Myocyte (in vitro differentiated cells): Measurements from ENCODE around the gene DYNLT1. TPM values are rescaled to one million over a fixed set of nuclear protein-coding genes. Genes with fewer than 3 reads are reported as not detected.
A peak's percentile ranks its signal among the peaks of the same experiment; 100 is the strongest.
"Not testable (repeated sequence)": the region's sequence is repeated elsewhere in the genome, so short reads cannot be mapped to it uniquely, and the experiment has no call there.

Experiments used
- DNase-seq: peaks from one replicate; pipeline ENCODE4 v3.0.0-alpha.2; 2012; ENCODE audit warnings: low read depth
- total RNA-seq: library from RNA; depleted of rRNA; stranded (reverse); fragments of >200 nt; gene quantifications from 2 replicates; pipeline ENCODE4 v1.2.3, GENCODE V29; 2014

Gene DYNLT1
- total RNA-seq, 1 donor from 2014 or later, result 57.3 TPM

DNA sequence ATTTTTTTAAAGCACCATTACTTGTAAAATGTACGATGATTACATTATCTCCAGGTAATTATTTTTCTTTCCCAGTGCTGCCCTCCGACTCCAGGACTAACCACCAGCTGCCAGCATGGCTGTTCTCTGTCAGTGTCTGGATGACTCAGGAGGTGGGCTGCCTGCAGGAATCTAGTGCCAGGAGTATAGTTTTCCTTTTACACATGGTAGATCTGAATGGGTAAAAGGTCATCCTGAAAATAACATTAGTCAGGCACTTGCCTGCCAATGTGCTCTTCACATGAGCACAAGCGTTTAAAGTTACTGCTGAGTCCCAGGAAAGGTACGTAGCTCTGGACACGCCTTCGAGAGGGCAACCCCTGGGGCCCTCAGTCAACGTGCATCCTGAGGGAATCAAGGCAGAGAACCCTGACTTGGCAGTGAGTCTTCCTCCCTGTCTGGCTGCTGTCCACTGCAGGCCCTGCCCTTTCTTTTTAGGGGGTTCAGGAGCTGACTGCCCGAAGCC is 2.4 kb downstream of the DYNLT1 start:
- peak; percentile 75 for DNase-seq

DNA sequence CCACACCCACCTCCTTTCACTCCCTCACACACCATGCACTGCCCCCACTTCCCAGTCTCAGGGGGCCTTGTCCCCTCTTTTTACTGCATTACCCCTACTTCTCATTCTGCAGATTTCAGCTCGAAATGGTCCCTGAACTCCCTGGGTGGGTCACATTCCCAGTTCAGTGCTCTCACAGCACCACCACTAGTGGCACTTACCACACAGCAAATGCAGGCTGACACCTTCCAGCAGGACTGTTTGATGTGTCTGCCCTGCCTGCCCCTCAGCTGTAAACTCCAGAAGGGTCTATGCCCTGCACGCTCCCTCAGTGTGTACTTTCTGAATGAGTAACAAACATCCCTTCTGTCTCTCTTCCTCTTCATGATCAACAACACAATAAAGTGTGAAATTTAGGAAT is 4.0 kb downstream of the DYNLT1 start:
- DNase-seq, result no peak

GRCh38 chr6:158639056-158639455 is 5.5 kb downstream of the DYNLT1 start:
- no peak for DNase-seq

- DNase-seq, result peak; percentile 22
These were observed 6.2 kb downstream of the DYNLT1 start for GRCh38 chr6:158638324-158638854.

DNA sequence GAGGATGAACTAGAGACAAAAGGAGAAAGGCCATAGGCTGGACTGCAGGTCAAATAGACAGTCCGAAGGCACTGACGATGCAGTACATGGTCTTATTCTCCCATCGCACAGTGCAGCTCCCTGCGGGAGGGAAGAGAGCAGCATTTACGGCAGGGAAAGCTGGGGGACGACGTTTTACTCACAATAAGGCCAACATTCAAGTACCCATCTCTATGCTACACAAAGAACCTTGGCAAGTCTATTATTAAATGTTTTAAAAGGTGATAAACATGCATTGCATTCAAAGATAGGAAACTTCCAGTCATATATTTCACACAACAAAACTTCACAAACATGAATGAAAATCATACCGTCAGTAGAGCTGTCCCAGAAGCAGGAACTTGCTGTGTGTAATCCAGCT is 7.8 kb downstream of the DYNLT1 start:
- DNase-seq, result no peak

GRCh38 chr6:158635427-158636073 is 9.0 kb downstream of the DYNLT1 start:
- DNase-seq, result no peak

DNA sequence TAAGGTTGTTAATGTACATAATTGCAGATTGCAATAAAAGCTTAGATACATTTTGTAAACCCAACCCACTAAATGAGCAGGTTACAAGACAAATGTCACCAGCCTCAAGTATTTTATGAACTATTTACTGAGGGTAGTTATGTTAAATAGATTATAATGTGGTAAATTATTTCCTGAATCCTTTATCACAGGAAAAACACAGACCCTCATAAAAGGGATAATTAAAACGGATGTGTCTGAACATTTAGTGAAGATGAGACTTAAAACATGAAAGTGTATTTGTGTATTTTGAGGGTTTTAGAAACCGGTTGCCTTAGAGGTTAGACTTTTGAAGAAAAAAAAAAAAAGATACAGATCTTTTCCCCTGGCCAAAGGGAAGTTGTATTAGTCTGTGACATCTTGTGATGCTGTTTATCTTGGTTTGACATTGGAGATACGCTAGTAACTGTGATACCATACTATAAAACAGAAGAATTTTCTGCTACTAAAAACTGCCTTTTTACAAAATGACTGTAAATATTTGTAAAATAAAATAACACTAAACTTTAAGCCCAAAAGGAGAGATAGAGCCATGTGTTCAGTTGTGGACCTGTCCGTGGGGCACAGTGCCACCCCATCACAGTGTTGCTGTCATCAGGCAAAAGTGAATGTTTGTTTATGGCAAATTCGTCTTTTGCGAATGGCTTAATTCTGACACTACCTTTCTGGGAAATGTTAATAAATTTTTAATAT is 9.7 kb downstream of the DYNLT1 start:
- no peak for DNase-seq

GRCh38 chr6:158633127-158633526 is 11.4 kb downstream of the DYNLT1 start:
- DNase-seq, result no peak

- not testable (repeated sequence) for DNase-seq
These were observed 11.9 kb downstream of the DYNLT1 start for GRCh38 chr6:158632538-158633119.

DNA sequence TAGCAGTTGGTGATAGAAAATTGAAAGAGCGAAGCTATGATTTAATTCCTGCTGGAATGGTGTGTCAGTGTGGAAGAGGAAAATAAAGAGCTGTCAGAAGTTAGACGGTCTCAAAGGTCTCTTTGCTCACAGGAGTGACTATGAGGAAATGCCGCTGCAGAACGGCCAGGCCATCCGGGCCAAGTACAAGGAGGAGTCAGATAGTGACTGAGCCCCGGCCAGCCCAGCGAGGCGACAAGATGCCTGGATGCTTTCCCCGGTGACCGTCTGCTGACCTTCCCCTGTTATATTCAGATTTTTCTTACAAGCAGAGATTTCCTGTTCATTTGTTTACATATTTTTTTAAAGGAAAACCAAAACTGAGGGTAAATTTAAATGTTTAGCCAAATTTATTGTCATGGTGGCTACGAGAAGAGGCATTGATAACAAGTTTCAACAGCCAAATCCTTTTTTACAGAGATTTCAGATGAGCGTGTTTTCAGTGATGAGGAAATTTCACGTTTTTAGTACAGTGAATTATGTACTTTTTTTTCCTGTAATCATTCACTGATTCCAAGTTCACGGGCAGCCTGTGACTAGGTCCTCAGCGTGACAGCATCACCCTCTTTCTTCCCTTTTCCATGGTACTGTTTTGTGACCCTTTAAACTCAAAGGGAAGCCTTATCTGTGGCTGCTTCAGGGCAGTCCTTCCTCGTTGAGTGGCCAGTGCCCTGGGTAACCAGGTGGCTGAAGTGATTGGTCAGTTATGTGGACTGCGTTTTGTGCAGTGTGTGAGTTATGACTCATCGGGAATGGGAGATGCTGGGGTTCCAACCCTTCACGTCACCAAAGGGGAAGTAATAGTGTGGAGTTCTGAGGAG is 12.6 kb downstream of the DYNLT1 start:
- peak; percentile 77 for DNase-seq

GRCh38 chr6:158630938-158631616 is 13.5 kb downstream of the DYNLT1 start:
- DNase-seq, result peak; percentile 55

GRCh38 chr6:158629367-158630221 is 14.9 kb downstream of the DYNLT1 start:
- peak; percentile 38 for DNase-seq

GRCh38 chr6:158628542-158628941 is 16.0 kb downstream of the DYNLT1 start:
- DNase-seq, result no peak

GRCh38 chr6:158627940-158628211 is 16.7 kb downstream of the DYNLT1 start:
- no peak for DNase-seq

- no peak for DNase-seq
These were observed 17.2 kb downstream of the DYNLT1 start for GRCh38 chr6:158627168-158627939.

DNA sequence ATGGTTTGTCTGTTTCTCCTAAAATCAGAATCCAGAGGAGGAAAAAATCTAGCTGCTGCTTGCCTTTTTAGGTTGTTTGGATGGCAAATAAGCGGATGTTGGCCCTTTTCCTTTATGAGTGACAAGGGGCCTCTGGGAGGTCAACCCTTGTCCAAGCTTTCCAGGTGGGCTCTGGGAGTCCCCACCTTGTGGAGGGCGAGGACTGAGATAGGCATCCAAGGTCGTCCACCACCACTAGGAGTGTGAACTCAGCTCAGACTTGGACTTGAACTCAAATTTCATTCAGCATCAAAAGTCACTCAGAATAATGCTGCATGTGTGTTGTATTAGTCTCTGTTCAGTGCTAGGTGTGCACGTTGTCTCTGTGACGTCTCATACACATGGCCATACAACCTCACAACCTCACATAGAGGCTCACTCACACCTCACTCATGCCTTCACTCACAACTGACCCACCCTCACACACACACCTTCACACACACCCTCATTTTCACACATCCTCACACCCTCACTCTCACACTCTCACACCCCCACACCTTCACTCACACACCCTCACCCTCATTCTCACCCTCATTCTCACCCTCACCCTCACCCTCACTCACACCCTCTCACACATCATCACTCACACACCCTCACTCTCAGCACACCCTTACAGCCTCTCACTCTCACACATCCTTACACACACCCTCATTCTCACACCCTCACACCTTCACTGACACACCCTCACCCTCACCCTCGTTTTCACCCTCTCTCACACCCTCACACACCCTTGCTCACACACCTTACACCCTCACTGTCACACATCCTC is 18.0 kb downstream of the DYNLT1 start:
- DNase-seq, result no peak

DNA sequence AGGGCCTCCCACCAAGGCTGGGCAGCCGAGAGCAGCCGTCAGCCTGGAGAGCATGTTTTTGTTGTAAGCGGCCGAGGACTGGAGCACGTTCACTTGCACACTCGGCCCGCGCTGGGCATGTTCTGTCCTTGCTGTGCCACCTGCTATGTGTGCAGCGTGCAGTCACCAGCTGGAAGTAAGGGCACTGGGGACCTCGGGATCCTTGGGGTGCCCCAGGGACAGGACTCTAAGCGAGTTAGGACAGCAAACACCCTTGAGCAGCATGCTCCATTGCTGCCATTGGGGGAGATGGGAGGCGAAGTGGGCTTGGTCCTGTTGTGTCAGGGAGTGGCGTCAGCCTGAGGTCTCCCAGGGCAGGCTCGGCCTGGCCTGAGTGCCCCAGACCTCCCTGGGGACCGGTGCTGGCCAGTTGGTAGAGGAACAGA is 18.6 kb downstream of the DYNLT1 start:
- no peak for DNase-seq
